DOHH2 (cell line): Measurements from ENCODE around the gene NALCN.

Experiments used
- CTCF ChIP-seq: fragments of 200-600 bp; sonication (generic); IDR thresholded peaks from one replicate; pipeline ENCODE4 v1.5.1; 2014; ENCODE audit warnings: antibody characterized with exemption, mild to moderate bottlenecking, low read depth, low read length; ENCODE audit not compliant: poor library complexity, severe bottlenecking
- EZH2phosphoT487 ChIP-seq: fragments of 200-600 bp; sonication (generic); IDR thresholded peaks from 2 replicates; pipeline ENCODE4 v1.6.1; 2017; ENCODE audit warnings: borderline replicate concordance, mild to moderate bottlenecking, antibody characterized with exemption, low read length, moderate library complexity, mixed read lengths

- no peak for TF ChIP-seq CTCF
- no peak for TF ChIP-seq EZH2phosphoT487
These were observed 293.3 kb downstream of the NALCN start for GRCh38 chr13:101123028-101123427.
